IMR-90 (cell line): ENCODE data around the gene EPB41L2. TPM values are rescaled to one million over a fixed set of nuclear protein-coding genes. Genes with fewer than 3 reads are reported as not detected.

Source experiments
- ATAC-seq: fragments of 200-7000 bp; cut with Tn5 transposase; 2 replicates; pipeline ENCODE4 v1.9.1; 2020; ENCODE audit warnings: low read depth, mild to moderate bottlenecking, moderate library complexity
- BruUV-seq: library from RNA; stranded (reverse); fragments of 400-500 nt; replicated peaks from 2 replicates; lab custom pipeline; 2021; lab: Mats Ljungman, UMichigan
- CTCF ChIA-PET: fragments of 300-600 bp; formaldehyde crosslinking; extraction: SDS; loops from one replicate; lab custom pipeline; 2021; ENCODE audit warnings: antibody characterized with exemption; lab: Yijun Ruan, JAX
- POLR2A ChIA-PET: fragments of 300-600 bp; sonication (Branson Sonifier 250); formaldehyde crosslinking; loops from one replicate; lab custom pipeline; 2022; ENCODE audit warnings: antibody characterized with exemption; ENCODE audit not compliant: unreplicated experiment; lab: Charles Lee
- DNase-seq: peaks from one replicate; pipeline ENCODE4 v3.0.0; 2013
- H2AFZ ChIP-seq: replicated peaks from 2 replicates; pipeline ENCODE3; 2013; ENCODE audit warnings: low read length, mild to moderate bottlenecking; ENCODE audit not compliant: poor library complexity
- H2AK5ac ChIP-seq: 2 replicates; pipeline ENCODE4 v1.6.1; 2013; ENCODE audit warnings: low read depth, low read length, inconsistent platforms
- H2AK9ac ChIP-seq: replicated peaks from 2 replicates; pipeline ENCODE3; 2013; ENCODE audit warnings: mild to moderate bottlenecking, low read depth, low read length, moderate library complexity; ENCODE audit not compliant: poor library complexity
- H2BK120ac ChIP-seq: 2 replicates; pipeline ENCODE4 v1.6.1; 2013; ENCODE audit warnings: low read depth, low read length, inconsistent platforms
- H2BK15ac ChIP-seq: 3 replicates; pipeline ENCODE4 v1.6.1; 2013; ENCODE audit warnings: low read depth, low read length, inconsistent platforms
- H2BK20ac ChIP-seq: 2 replicates; pipeline ENCODE4 v1.6.1; 2013; ENCODE audit warnings: low read depth, mild to moderate bottlenecking, inconsistent platforms, low read length, moderate library complexity
- H2BK5ac ChIP-seq: 2 replicates; pipeline ENCODE4 v1.6.1; 2013; ENCODE audit warnings: mild to moderate bottlenecking, low read depth, low read length, inconsistent platforms; ENCODE audit not compliant: poor library complexity, severe bottlenecking
- H3K14ac ChIP-seq: replicated peaks from 2 replicates; pipeline ENCODE4 v1.6.1; 2013; ENCODE audit warnings: low read depth, low read length, inconsistent platforms
- H3K18ac ChIP-seq: 2 replicates; pipeline ENCODE4 v1.6.1; 2013; ENCODE audit warnings: low read depth, low read length, control low read depth
- H3K23ac ChIP-seq: 2 replicates; pipeline ENCODE4 v1.6.1; 2013; ENCODE audit warnings: low read depth, low read length, inconsistent platforms
- H3K27ac ChIP-seq: 2 replicates; pipeline ENCODE4 v1.5.1; 2013; ENCODE audit warnings: mild to moderate bottlenecking, control low read depth, low read length; ENCODE audit not compliant: insufficient read depth
- H3K27me3 ChIP-seq: 2 replicates; pipeline ENCODE4 v1.6.1; 2013; ENCODE audit warnings: low read length; ENCODE audit not compliant: control insufficient read depth, insufficient read depth
- H3K36me3 ChIP-seq: 2 replicates; pipeline ENCODE4 v1.6.1; 2013; ENCODE audit warnings: low read length, mixed read lengths; ENCODE audit not compliant: control insufficient read depth, insufficient read depth
- H3K4ac ChIP-seq: 2 replicates; pipeline ENCODE4 v1.6.1; 2013; ENCODE audit warnings: low read depth, low read length, inconsistent platforms
- H3K4me1 ChIP-seq: 2 replicates; pipeline ENCODE4 v1.6.1; 2013; ENCODE audit warnings: low read length, mixed read lengths; ENCODE audit not compliant: control insufficient read depth, insufficient read depth
- H3K4me2 ChIP-seq: 2 replicates; pipeline ENCODE4 v1.6.1; 2013; ENCODE audit warnings: low read depth, mild to moderate bottlenecking, control low read depth, low read length, moderate library complexity
- H3K4me3 ChIP-seq: 2 replicates; pipeline ENCODE4 v1.5.1; 2013; ENCODE audit warnings: low read depth, mild to moderate bottlenecking, control low read depth, low read length, moderate library complexity; ENCODE audit not compliant: insufficient read depth
- H3K56ac ChIP-seq: 2 replicates; pipeline ENCODE4 v1.6.1; 2013; ENCODE audit warnings: low read length, inconsistent platforms; ENCODE audit not compliant: insufficient read depth; ENCODE audit errors: extremely low read depth
- H3K79me1 ChIP-seq, 2 experiments: 2 replicates each; pipeline ENCODE4 v1.6.1; 2013; ENCODE audit warnings: low read length in 2 of 2, inconsistent platforms in 1 of 2, low read depth in 1 of 2
- H3K9ac ChIP-seq: 2 replicates; pipeline ENCODE4 v1.6.1; 2013; ENCODE audit warnings: low read depth, low read length, control low read depth
- H3K9me1 ChIP-seq: 2 replicates; pipeline ENCODE4 v1.6.1; 2013; ENCODE audit warnings: low read length, inconsistent platforms; ENCODE audit not compliant: insufficient read depth
- H3K9me3 ChIP-seq: 2 replicates; pipeline ENCODE4 v1.6.1; 2013; ENCODE audit warnings: low read length; ENCODE audit not compliant: control insufficient read depth, insufficient read depth
- H4K20me1 ChIP-seq: 2 replicates; pipeline ENCODE4 v1.6.1; 2013; ENCODE audit warnings: low read length, inconsistent platforms; ENCODE audit not compliant: insufficient read depth
- H4K5ac ChIP-seq: 2 replicates; pipeline ENCODE4 v1.6.1; 2013; ENCODE audit warnings: mild to moderate bottlenecking, low read depth, low read length, control low read depth
- H4K8ac ChIP-seq, 2 experiments: 2 replicates each; pipeline ENCODE4 v1.6.1; 2013; ENCODE audit warnings: low read depth in 2 of 2, low read length in 2 of 2, control low read depth in 1 of 2, inconsistent platforms in 1 of 2
- H4K91ac ChIP-seq: 2 replicates; pipeline ENCODE4 v1.6.1; 2013; ENCODE audit warnings: low read depth, low read length, inconsistent platforms; ENCODE audit not compliant: insufficient read depth
- BHLHE40 ChIP-seq: fragments of 150-350 bp; IDR thresholded peaks from 2 replicates; pipeline ENCODE4 v1.6.1; 2016; ENCODE audit warnings: mild to moderate bottlenecking, low read depth, low read length
- MAZ ChIP-seq: IDR thresholded peaks from 2 replicates; pipeline ENCODE4 v1.6.1; 2012; ENCODE audit warnings: low read depth, mild to moderate bottlenecking, low read length, improper control_type of control experiment, moderate library complexity, borderline replicate concordance
- USF2 ChIP-seq: fragments of 150-350 bp; IDR thresholded peaks from 2 replicates; pipeline ENCODE4 v1.6.1; 2017; ENCODE audit warnings: mild to moderate bottlenecking, antibody characterized with exemption, low read length, low read depth
- WGBS, 2 experiments: methylation state at CpG; one replicate each; pipeline versions ENCODE4 v1.1.5 to v1.1.7; 2013; ENCODE audit warnings: missing lambda C conversion rate in 2 of 2; ENCODE audit not compliant: insufficient read length in 1 of 2; ENCODE audit errors: extremely low coverage in 2 of 2; 5-methylcytosine and 5-hydroxymethylcytosine counted together
- dilution Hi-C: fragments of 300-500 bp; cut with HindIII; formaldehyde crosslinking; loops from one replicate; pipeline ENCODE4 v1.14.3; 2018; ENCODE audit warnings: low sequenced_read_pairs; ENCODE audit not compliant: unreplicated experiment
- in situ Hi-C: fragments of 300-500 bp; cut with MboI; formaldehyde crosslinking; loops from 3 replicates; pipeline ENCODE4 v1.14.3; 2019; ENCODE audit warnings: low sequenced_read_pairs, inconsistent platforms, mixed read lengths
- intact Hi-C: fragments of 100-400 bp; cut with micrococcal nuclease; formaldehyde crosslinking; loops from 2 replicates; pipeline ENCODE4 v1.10.0; 2022
- polyA plus RNA-seq, 3 experiments: library from polyadenylated mRNA; depleted of rRNA; stranded (reverse); fragments of >200 nt; gene quantifications; 2 replicates each; pipeline ENCODE4 v1.2.3, GENCODE V29; 2012; ENCODE audit warnings: low replicate concordance in 1 of 3
- total RNA-seq: library from RNA; depleted of rRNA; stranded (reverse); fragments of >200 nt; gene quantifications from 2 replicates; pipeline ENCODE4 v1.2.3, GENCODE V29; 2012

The EPB41L2 gene
- total and polyA plus RNA-seq, 2 of the 4 experiments (the other 2 are of a cell fraction) = 85.7 to 99.8 TPM

DNA sequence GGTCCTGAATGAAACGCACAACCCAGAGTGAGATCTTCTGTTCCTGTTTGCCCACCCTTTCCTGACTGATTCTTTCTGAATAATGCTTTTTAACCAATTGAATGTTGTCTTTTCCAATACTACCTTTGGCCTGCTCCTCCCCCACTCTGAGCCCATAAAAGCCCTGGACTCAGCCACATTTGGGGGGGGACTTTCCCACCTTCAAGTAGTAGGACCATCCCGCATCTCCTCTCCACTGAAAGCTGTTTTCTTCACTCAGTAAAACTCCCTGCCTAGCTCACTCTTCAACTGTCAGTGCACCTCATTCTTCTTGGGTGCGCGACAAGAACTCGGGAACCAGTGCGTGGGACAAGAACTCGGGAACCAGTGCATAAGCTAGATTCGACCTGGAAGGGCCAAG lies 77.9 kb downstream of the EPB41L2 start:
- Histone ChIP-seq H3K4me3 (no peak overlapping the region), H2BK20ac (no peak overlapping the region), H3K56ac (no peak overlapping the region), H2BK5ac (no peak overlapping the region), H3K27me3 (no peaks in the 10 kb centered on the region), H3K79me1 (peaks cover 34 to 60% of the 10 kb centered on the region in 2 experiments), H3K4me1 (peaks cover 2% of the 10 kb centered on the region; the same call in 1 of the 2 replicates), H3K9ac (no peak overlapping the region), H3K4ac (no peak overlapping the region), H3K4me2 (no peak overlapping the region), H3K18ac (no peak overlapping the region), H3K9me1 (no peaks in the 10 kb centered on the region), H2BK15ac (no peak overlapping the region), H3K23ac (no peak overlapping the region), H2AFZ (no peak overlapping the region), H3K14ac (no peak overlapping the region), H3K27ac (no peak overlapping the region), H2AK9ac (no peak overlapping the region), H3K9me3 (no peaks in the 10 kb centered on the region), H2BK120ac (no peak overlapping the region), H4K5ac (no peak overlapping the region), H4K20me1 (peaks cover 27% of the 10 kb centered on the region), H4K91ac (no peak overlapping the region), H4K8ac (no peak overlapping the region), H3K36me3 (no peaks in the 10 kb centered on the region), H2AK5ac (no peak overlapping the region; the same call in 1 of the 2 replicates)
- 97% methylated on average over 7 of the region's 8 CpGs; no CpG with 5 or more reads in 1 of the 2 experiments for WGBS, 2 experiments
- in situ Hi-C loops = no loop called here
- no peak for ATAC-seq
- no TSS peak for BruUV-seq
- TF ChIP-seq MAZ (no peak), BHLHE40 (no peak), USF2 (no peak)
- POLR2A ChIA-PET = no interaction called here
- intact Hi-C loops = no loop called here
- CTCF ChIA-PET = interaction anchor here (0.6 kb wide), 1 partner anchor 13 kb away, joined by 3 read pairs; no protein-coding TSS in a partner anchor
- no peak for DNase-seq
- dilution Hi-C loops = no loop called here
